Vein endothelial cell (primary cell): Measurements from ENCODE around the gene P2RY11. TPM values are rescaled to one million over a fixed set of nuclear protein-coding genes. Genes with fewer than 3 reads are reported as not detected.
A peak's percentile ranks its signal among the peaks of the same experiment; 100 is the strongest.

Source experiments
- small RNA-seq: library from RNA; depleted of rRNA; stranded (forward); fragments of <200 nt; gene quantifications from one replicate; pipeline ENCODE3, GENCODE V24; 2012
- total RNA-seq: library from RNA; depleted of rRNA; stranded (reverse); fragments of >200 nt; gene quantifications from 2 replicates; pipeline ENCODE4 v1.2.3, GENCODE V29; 2012

Gene P2RY11, protein sequence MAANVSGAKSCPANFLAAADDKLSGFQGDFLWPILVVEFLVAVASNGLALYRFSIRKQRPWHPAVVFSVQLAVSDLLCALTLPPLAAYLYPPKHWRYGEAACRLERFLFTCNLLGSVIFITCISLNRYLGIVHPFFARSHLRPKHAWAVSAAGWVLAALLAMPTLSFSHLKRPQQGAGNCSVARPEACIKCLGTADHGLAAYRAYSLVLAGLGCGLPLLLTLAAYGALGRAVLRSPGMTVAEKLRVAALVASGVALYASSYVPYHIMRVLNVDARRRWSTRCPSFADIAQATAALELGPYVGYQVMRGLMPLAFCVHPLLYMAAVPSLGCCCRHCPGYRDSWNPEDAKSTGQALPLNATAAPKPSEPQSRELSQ
- total RNA-seq = 3.0 and 3.3 TPM in 2 replicates

GRCh38 chr19:10111405-10111811, at the start of gene P2RY11:
Gene P2RY11, plus strand, starts transcription at chr19:10111693. Its CDS starts 29 bp downstream, at chr19:10111722.

GRCh38 chr19:10085641-10086590, 25.6 kb upstream of the P2RY11 start, which contains the start of gene SHFL:
Gene SHFL, plus strand, starts transcription at chr19:10086317. Its CDS starts 111 bp downstream, at chr19:10086428.

GRCh38 chr19:10106100-10106936, 5.2 kb upstream of the P2RY11 start, which contains the start of gene PPAN:
Gene PPAN, plus strand, starts transcription at chr19:10106362. Its CDS starts 33 bp downstream, at chr19:10106395.

Small RNA genes within 50 kb of the gene (small RNA-seq; reads per million reads assigned to genes)
- gene SNORD105 (20.4 reads per million, percentile 97 among the genes with 10 or more reads in this experiment), gene SNORD105B (327 reads per million, percentile 99 among the genes with 10 or more reads in this experiment)

Other genes with a start within 250 kb of the P2RY11 start
- 0.38 and 1.6 TPM in 2 replicates for gene OLFM2, start 175.2 kb upstream of the P2RY11 start, total RNA-seq
- 0.67 TPM in 1 of 2 replicates, not detected in the other for gene COL5A3, start 101.2 kb upstream of the P2RY11 start, total RNA-seq
- gene RDH8, start 98.2 kb upstream of the P2RY11 start, total RNA-seq = not detected in 2 replicates
- 18.9 and 21.2 TPM in 2 replicates for gene SHFL, start 25.4 kb upstream of the P2RY11 start, total RNA-seq
- gene ANGPTL6, start 9.0 kb upstream of the P2RY11 start, total RNA-seq = 0.33 TPM in 1 of 2 replicates, not detected in the other
- gene PPAN, start 5.3 kb upstream of the P2RY11 start, total RNA-seq = 33.8 and 34.6 TPM in 2 replicates
- 259 and 291 TPM in 2 replicates for gene EIF3G, start 8.2 kb downstream of the P2RY11 start, total RNA-seq
- gene DNMT1, start 83.3 kb downstream of the P2RY11 start, total RNA-seq = 40.5 and 65.2 TPM in 2 replicates
- 1.6 and 1.7 TPM in 2 replicates for gene S1PR2, start 119.6 kb downstream of the P2RY11 start, total RNA-seq
- 56.5 and 57.3 TPM in 2 replicates for gene MRPL4, start 140.5 kb downstream of the P2RY11 start, total RNA-seq
- 45.2 and 46.7 TPM in 2 replicates for gene ICAM1, start 159.4 kb downstream of the P2RY11 start, total RNA-seq
- 0.33 TPM in 1 of 2 replicates, not detected in the other for gene ICAM4, start 175.3 kb downstream of the P2RY11 start, total RNA-seq
- under 0.01 TPM in 1 of 2 replicates, not detected in the other for gene ICAM5, start 178.3 kb downstream of the P2RY11 start, total RNA-seq
- 0.33 and 0.38 TPM in 2 replicates for gene ZGLP1, start 198.1 kb downstream of the P2RY11 start, total RNA-seq
- gene FDX2, start 204.3 kb downstream of the P2RY11 start, total RNA-seq = 8.5 and 15.8 TPM in 2 replicates
- 13.9 and 17.3 TPM in 2 replicates for gene RAVER1, start 221.8 kb downstream of the P2RY11 start, total RNA-seq
- gene ICAM3, start 227.9 kb downstream of the P2RY11 start, total RNA-seq = 7.1 and 9.5 TPM in 2 replicates